HUES48 (cell line): ENCODE measurements around the gene BRICD5.

Experiments used
- H3K27ac ChIP-seq: one replicate; pipeline ENCODE4 v1.7.0; 2013; ENCODE audit warnings: low read depth, low read length, inconsistent platforms
- H3K27me3 ChIP-seq: 2 replicates; pipeline ENCODE4 v1.6.1; 2013; ENCODE audit warnings: mild to moderate bottlenecking, low read length; ENCODE audit not compliant: control insufficient read depth, insufficient read depth
- H3K36me3 ChIP-seq: 2 replicates; pipeline ENCODE4 v1.6.1; 2013; ENCODE audit warnings: low read length; ENCODE audit not compliant: control insufficient read depth, insufficient read depth
- H3K4me1 ChIP-seq: 2 replicates; pipeline ENCODE4 v1.6.1; 2013; ENCODE audit warnings: mild to moderate bottlenecking, low read length; ENCODE audit not compliant: control insufficient read depth, insufficient read depth
- H3K4me3 ChIP-seq: 2 replicates; pipeline ENCODE4 v1.5.1; 2013; ENCODE audit warnings: mild to moderate bottlenecking, low read depth, low read length
- H3K9ac ChIP-seq: 2 replicates; pipeline ENCODE4 v1.6.1; 2013; ENCODE audit warnings: mild to moderate bottlenecking, low read depth, low read length, moderate library complexity
- H3K9me3 ChIP-seq: 2 replicates; pipeline ENCODE4 v1.6.1; 2013; ENCODE audit warnings: low read length; ENCODE audit not compliant: control insufficient read depth, insufficient read depth

Gene BRICD5

GRCh38 chr16:2212362-2213324 lies 2.0 kb upstream of the BRICD5 start:
- H3K4me1 ChIP-seq = peaks cover 6% of the 10 kb centered on the region; the same call in 1 of the 2 replicates
- peak overlapping the region; percentile 91 for H3K4me3 ChIP-seq
- no peaks in the 10 kb centered on the region for H3K9me3 ChIP-seq
- H3K9ac ChIP-seq = no peak overlapping the region
- no peak overlapping the region for H3K27ac ChIP-seq
- peaks cover 32% of the 10 kb centered on the region for H3K36me3 ChIP-seq
- no peaks in the 10 kb centered on the region for H3K27me3 ChIP-seq

GRCh38 chr16:2211923-2212347 lies 1.3 kb upstream of the BRICD5 start:
- Histone ChIP-seq H3K9ac (no peak overlapping the region), H3K27me3 (no peaks in the 10 kb centered on the region), H3K4me3 (no peak overlapping the region), H3K9me3 (no peaks in the 10 kb centered on the region), H3K4me1 (peaks cover 6% of the 10 kb centered on the region; the same call in 1 of the 2 replicates), H3K27ac (no peak overlapping the region), H3K36me3 (peaks cover 39% of the 10 kb centered on the region)

DNA sequence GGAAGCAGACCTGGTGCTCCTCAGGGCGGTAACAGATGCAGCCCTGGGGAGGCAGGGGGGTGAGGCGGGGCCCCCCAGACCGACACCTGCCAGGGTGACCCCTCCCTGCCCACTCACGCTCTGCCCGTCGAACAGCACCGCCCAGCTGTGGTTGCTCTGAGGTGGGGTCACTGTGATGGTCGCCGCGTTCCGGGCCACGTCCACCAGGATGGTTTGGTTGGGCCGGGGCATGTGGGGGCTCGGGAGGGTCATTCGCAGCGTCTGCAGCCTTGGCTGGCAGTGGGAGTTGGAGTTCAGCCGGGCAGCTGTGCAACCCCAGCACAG lies 692 bp downstream of the BRICD5 start:
- H3K36me3 ChIP-seq = peaks cover 45% of the 10 kb centered on the region
- H3K9ac ChIP-seq = no peak overlapping the region
- H3K27me3 ChIP-seq = no peaks in the 10 kb centered on the region
- no peaks in the 10 kb centered on the region for H3K9me3 ChIP-seq
- no peak overlapping the region for H3K27ac ChIP-seq
- H3K4me1 ChIP-seq = peaks cover 6% of the 10 kb centered on the region; the same call in 1 of the 2 replicates
- no peak overlapping the region for H3K4me3 ChIP-seq

GRCh38 chr16:2209258-2210008 lies 1.2 kb downstream of the BRICD5 start:
- Histone ChIP-seq H3K36me3 (peaks cover 45% of the 10 kb centered on the region), H3K9me3 (no peaks in the 10 kb centered on the region), H3K9ac (no peak overlapping the region), H3K27ac (no peak overlapping the region), H3K4me3 (no peak overlapping the region), H3K4me1 (peaks cover 6% of the 10 kb centered on the region; the same call in 1 of the 2 replicates), H3K27me3 (no peaks in the 10 kb centered on the region)

GRCh38 chr16:2208772-2209171 lies 1.9 kb downstream of the BRICD5 start:
- H3K9me3 ChIP-seq = no peaks in the 10 kb centered on the region
- H3K27me3 ChIP-seq = no peaks in the 10 kb centered on the region
- peaks cover 6% of the 10 kb centered on the region; the same call in 1 of the 2 replicates for H3K4me1 ChIP-seq
- no peak overlapping the region for H3K27ac ChIP-seq
- peaks cover 45% of the 10 kb centered on the region for H3K36me3 ChIP-seq
- H3K9ac ChIP-seq = no peak overlapping the region
- H3K4me3 ChIP-seq = no peak overlapping the region

DNA sequence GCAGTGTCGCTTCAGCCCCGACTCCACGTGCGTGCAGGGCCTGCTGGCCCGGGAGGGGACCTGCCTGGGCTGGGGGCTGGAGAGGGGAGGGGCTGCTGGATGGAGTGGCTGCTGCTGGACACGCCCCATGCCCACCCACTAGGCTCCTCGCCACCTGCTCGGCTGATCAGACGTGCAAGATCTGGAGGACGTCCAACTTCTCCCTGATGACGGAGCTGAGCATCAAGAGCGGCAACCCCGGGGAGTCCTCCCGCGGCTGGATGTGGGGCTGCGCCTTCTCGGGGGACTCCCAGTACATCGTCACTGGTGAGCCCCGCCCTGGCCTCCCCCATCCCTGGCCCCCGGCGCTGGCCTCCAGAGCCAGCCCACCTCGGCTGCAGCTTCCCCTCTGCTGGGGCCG lies 2.4 kb downstream of the BRICD5 start:
- Histone ChIP-seq H3K4me1 (peaks cover 5% of the 10 kb centered on the region; the same call in 1 of the 2 replicates), H3K9ac (no peak overlapping the region), H3K27me3 (no peaks in the 10 kb centered on the region), H3K27ac (no peak overlapping the region), H3K36me3 (peaks cover 45% of the 10 kb centered on the region), H3K9me3 (no peaks in the 10 kb centered on the region), H3K4me3 (no peak overlapping the region)

- no peak overlapping the region for H3K27ac ChIP-seq
- H3K9me3 ChIP-seq = no peaks in the 10 kb centered on the region
- H3K4me3 ChIP-seq = no peak overlapping the region
- H3K4me1 ChIP-seq = 0 out of 2 replicates have a peak, but pooled peaks cover under 1% of the 10 kb centered on the region
- H3K9ac ChIP-seq = no peak overlapping the region
- H3K27me3 ChIP-seq = no peaks in the 10 kb centered on the region
- peaks cover 41% of the 10 kb centered on the region for H3K36me3 ChIP-seq
These were observed 2.8 kb downstream of the BRICD5 start for GRCh38 chr16:2207872-2208271.

GRCh38 chr16:2206780-2207433 lies 3.8 kb downstream of the BRICD5 start:
- H3K9ac ChIP-seq = no peak overlapping the region
- H3K4me1 ChIP-seq = no peaks in the 10 kb centered on the region
- H3K4me3 ChIP-seq = no peak overlapping the region
- H3K27ac ChIP-seq = no peak overlapping the region
- peaks cover 31% of the 10 kb centered on the region for H3K36me3 ChIP-seq
- no peaks in the 10 kb centered on the region for H3K27me3 ChIP-seq
- H3K9me3 ChIP-seq = no peaks in the 10 kb centered on the region

DNA sequence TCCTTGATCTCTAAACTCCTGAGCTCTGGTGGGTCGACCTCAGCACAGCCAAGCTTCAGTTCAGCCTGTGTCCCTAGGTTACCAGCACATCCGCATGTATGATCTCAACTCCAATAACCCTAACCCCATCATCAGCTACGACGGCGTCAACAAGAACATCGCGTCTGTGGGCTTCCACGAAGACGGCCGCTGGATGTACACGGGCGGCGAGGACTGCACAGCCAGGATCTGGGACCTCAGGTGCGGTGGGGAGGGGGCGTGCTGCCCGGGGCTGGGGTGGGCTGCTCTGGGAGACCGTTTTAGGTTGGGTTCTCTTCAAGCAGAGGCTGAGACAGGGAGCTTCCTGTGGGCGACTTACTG lies 4.3 kb downstream of the BRICD5 start:
- H3K27ac ChIP-seq = no peak overlapping the region
- H3K4me3 ChIP-seq = peak overlapping the region; percentile 87
- H3K9me3 ChIP-seq = no peaks in the 10 kb centered on the region
- no peaks in the 10 kb centered on the region for H3K4me1 ChIP-seq
- H3K27me3 ChIP-seq = no peaks in the 10 kb centered on the region
- no peak overlapping the region for H3K9ac ChIP-seq
- peaks cover 31% of the 10 kb centered on the region for H3K36me3 ChIP-seq

GRCh38 chr16:2205967-2206313 lies 4.7 kb downstream of the BRICD5 start:
- Histone ChIP-seq H3K27me3 (no peaks in the 10 kb centered on the region), H3K4me3 (peak overlapping the region; percentile 87), H3K36me3 (peaks cover 31% of the 10 kb centered on the region), H3K27ac (peak overlapping the region; percentile 94), H3K9ac (peak overlapping the region; percentile 86), H3K4me1 (no peaks in the 10 kb centered on the region), H3K9me3 (no peaks in the 10 kb centered on the region)
